A673 (cell line): ENCODE results near the gene GRWD1.

ENCODE experiments used
- EZH2 ChIP-seq: fragments of 200-600 bp; sonication (generic); IDR thresholded peaks from 2 replicates; pipeline ENCODE4 v1.6.1; 2017; ENCODE audit warnings: borderline replicate concordance, low read depth, mild to moderate bottlenecking, mixed read lengths, antibody characterized with exemption, low read length; ENCODE audit not compliant: poor library complexity, severe bottlenecking
- TF ChIP-seq, protein P1 (sequence below): fragments of 300-800, 200-600 bp; sonication (generic); conservative IDR thresholded peaks from 2 replicates; pipeline ENCODE4 v1.5.1; 2017; ENCODE audit warnings: low read depth, mild to moderate bottlenecking, antibody characterized with exemption, low read length, moderate library complexity, mixed read lengths

DNA sequence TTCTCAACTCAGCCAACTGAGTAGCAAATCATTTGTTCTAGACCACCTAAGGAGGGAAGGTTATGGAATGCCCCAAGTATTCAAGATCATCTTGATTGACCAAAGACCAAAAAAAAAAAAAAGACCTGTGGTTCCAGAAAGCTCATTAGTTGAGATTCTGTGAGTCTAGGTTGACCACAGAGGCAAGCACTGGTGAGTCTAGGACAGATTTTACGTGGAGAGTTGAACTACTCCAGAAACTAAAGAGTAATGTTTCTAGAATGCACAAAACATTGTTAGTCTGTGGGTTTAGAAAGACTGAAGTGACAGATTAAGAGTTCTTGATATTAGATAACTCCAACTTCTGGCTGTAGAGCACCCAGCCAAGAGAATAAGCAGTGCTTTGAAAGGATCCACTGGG lies 19.4 kb downstream of the GRWD1 start:
- TF ChIP-seq, protein P1, sequence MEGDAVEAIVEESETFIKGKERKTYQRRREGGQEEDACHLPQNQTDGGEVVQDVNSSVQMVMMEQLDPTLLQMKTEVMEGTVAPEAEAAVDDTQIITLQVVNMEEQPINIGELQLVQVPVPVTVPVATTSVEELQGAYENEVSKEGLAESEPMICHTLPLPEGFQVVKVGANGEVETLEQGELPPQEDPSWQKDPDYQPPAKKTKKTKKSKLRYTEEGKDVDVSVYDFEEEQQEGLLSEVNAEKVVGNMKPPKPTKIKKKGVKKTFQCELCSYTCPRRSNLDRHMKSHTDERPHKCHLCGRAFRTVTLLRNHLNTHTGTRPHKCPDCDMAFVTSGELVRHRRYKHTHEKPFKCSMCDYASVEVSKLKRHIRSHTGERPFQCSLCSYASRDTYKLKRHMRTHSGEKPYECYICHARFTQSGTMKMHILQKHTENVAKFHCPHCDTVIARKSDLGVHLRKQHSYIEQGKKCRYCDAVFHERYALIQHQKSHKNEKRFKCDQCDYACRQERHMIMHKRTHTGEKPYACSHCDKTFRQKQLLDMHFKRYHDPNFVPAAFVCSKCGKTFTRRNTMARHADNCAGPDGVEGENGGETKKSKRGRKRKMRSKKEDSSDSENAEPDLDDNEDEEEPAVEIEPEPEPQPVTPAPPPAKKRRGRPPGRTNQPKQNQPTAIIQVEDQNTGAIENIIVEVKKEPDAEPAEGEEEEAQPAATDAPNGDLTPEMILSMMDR: no peak
- no peak for TF ChIP-seq EZH2
